GM19023 (cell line): Measurements from ENCODE around the gene ACTL6A.
A peak's percentile ranks its signal among the peaks of the same experiment; 100 is the strongest.
"Not testable (repeated sequence)": the region's sequence is repeated elsewhere in the genome, so short reads cannot be mapped to it uniquely, and the experiment has no call there.

ENCODE experiments used
- ATAC-seq: cut with Tn5 transposase; IDR thresholded peaks from one replicate; pipeline ENCODE4 v1.9.1; 2021; ENCODE audit warnings: mild to moderate bottlenecking, moderate library complexity; ENCODE audit not compliant: unreplicated experiment

The ACTL6A gene

DNA sequence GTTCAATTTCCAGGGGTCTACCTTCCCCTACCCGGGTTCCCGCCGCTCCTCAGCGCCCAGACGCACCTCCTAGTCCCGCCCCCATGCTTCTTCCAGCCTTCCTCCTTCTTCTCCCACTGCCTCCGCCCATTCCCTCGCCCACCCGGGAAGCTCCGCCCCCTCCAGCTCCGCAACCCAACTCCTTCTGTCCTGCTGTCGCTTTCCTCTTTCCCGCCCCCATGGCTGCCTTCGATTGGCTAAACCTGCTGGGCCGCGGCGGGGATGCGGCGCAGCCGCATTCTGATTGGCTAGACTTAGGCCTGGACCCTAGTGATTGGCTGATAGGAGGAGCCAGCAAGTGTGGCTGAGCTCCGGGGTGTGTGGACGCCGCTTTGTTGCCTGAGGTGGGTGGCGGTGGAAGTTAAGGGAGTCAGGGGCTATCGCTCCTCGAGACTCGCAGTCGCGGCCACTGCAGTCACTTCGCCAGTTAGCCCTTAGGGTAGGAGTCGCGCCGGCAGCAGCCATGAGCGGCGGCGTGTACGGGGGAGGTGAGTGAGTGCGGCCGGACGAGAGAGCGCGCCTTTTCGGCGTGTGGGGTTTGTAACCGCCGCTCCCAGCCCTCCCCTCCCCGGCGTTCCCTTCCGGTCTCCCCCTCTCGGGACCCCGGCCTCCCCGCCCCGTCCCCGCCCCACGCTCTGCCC lies at the start of gene ACTL6A:
TSS of gene ACTL6A (plus strand) at position 336 of the 680 bp plus-strand sequence. CDS start at position 503, 167 bp downstream.
- peak; percentile 97 for ATAC-seq

GRCh38 chr3:179513862-179514261 lies 48.9 kb upstream of the ACTL6A start:
- no peak for ATAC-seq

GRCh38 chr3:179516461-179517251 lies 46.1 kb upstream of the ACTL6A start:
- not testable (repeated sequence) for ATAC-seq

DNA sequence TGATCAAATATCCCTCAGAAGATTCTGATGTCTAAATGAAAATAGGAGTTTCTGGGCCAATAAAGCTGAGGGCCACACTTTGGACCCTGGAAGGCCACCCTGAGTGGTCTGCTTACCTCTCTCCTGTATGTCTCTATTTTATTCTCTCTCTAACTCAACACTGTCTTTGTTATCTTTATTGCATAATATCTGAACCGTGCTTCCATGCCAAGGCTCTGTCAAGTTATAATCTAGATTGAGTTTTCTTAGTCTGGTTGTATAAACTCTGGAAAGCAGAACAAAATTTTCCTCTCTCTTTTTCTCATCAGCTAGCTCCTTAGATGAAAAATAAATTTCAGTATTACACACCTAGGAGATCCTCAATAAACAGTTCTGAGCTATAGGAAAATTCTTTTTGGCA lies 36.2 kb upstream of the ACTL6A start:
- no peak for ATAC-seq

GRCh38 chr3:179526989-179527391 lies 35.7 kb upstream of the ACTL6A start:
- no peak for ATAC-seq

- ATAC-seq: no peak
These were observed 34.0 kb upstream of the ACTL6A start for GRCh38 chr3:179528772-179529171.

DNA sequence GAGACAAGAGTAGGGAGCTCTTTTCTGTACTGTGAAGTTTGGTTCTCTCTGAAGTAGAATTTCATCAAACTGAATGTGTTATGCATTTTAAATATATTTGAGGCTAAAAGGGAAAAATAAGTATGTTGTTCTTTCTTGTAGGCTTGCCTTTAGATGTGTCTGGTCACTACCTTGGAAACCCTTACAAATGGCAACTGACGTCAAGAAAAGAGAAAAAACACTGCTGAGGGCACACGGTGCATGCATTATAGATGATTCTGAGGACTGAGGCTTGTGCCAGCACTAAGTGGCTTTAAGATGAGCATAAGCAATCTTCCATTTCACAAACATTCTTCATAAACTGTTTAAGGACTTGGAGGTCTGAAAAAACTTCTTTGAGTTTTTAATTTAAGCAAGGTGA lies 31.1 kb upstream of the ACTL6A start:
- no peak for ATAC-seq

- no peak for ATAC-seq
These were observed 29.5 kb upstream of the ACTL6A start for GRCh38 chr3:179533274-179533673.

GRCh38 chr3:179536256-179536655 lies 26.5 kb upstream of the ACTL6A start:
- no peak for ATAC-seq

GRCh38 chr3:179541094-179541493 lies 21.6 kb upstream of the ACTL6A start:
- no peak for ATAC-seq

GRCh38 chr3:179541596-179541995 lies 21.1 kb upstream of the ACTL6A start:
- no peak for ATAC-seq

DNA sequence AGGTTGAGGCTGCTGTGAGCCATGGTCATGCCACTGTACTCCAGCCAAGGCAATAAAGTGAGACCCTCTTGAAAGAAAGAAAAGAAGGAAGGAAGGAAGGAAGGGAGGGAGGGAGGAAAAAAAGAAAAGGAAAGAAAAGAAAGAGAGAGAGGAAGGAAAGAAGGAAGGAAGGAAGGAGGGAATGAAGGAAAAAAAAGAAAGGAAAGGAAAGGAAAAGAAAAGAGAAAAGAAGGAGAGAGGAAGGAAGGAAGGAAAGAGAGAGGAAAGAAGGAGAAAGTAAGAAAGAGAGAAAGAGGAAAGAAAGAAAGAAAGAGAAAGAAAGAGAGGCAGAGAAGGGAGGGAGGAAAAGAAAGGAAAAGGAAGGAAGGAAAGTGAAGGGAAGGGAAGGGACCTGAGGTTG lies 20.4 kb upstream of the ACTL6A start:
- ATAC-seq: no peak

DNA sequence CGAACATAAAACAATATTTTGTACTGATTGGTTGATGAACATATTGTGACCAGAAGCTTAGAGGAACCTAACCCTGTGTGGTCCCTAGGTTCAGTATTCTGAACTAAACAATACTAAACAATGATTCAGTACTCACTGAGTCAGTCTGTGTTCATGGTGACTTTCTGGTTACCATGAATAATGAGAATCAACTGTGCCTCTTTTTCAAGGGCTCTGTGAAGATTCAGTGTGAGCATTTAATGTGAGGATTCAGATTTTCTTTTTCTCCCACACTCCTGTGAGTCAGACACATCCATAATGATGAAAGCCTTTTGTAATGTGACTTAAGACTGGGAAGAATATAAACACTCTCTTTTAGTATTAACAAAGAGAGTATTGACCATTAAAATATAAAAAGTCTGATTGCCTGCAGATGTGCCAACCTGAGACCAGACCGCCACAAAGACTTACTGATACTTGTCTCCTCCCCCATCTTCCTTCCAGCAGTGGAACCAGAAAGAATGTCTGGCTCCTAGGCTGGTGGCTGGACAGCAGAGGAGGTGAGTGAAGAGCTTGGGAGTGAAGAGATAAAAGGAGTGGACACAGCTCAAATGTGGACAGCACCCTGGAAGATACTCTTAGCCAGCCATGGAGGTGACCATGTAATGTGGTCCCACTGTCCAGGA lies 17.6 kb upstream of the ACTL6A start:
- ATAC-seq: no peak

- ATAC-seq: no peak
These were observed 15.9 kb upstream of the ACTL6A start for GRCh38 chr3:179546814-179547241.

DNA sequence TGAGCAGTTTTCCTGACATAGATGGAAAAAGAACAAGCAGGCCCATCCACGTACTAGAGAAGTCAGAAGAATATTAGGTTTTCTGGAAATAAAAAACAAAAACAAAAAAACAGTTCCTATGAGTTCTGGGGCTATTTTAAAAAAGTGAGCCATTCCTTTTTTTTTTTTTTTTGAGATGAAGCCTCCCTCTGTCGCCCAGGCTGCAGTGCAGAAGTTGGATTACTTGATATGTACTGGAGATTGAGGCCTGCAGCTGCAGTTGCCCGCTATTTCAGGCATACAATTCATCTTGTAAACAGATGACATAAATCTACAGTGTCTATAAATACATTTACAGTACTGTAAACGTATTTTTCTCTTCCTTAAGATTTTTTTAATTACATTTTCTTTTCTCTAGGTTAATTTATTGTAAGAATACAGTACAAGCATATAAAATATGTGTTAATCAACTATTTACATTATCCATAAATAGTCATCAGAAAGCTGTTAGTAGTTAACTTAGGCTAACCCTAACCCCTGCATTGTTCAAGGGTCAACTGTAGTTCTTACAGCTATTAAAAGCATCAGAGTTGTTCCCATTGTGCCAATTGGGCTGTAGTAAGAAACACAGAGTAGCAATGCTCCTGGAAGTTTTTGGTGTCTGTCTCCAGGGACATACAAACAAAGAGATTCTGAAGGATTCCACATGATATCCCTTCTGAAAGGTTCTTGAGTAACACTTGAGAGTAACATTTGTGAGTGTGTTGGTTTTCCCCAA lies 11.2 kb upstream of the ACTL6A start:
- ATAC-seq: no peak

DNA sequence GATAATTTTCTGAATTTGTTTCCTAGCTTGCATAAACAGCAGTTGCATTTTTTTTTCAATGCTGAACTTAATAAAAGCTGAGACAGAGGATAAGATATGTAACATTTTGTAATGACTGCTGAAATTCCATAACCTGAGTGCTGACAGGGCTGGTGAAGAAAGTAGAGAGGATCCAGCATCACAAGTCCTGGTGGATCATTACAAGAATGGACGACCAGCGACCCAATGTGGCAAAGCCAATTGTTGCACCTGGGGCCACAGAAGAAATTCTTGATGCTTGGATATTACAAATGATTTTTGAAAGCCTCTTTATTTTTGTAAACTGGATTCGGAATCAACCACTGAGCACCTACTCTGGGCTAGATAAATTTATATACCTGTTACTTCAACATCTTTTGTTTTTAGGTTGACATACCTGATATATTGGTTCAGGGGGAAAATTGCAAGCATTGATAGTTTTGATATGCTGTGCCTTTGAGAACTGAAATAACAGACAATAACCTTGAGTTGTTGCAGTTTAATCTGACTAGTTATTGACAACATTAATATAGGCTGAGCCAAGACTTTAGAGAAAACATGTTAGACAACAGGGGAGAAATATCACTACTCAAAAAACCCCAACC lies 3.9 kb upstream of the ACTL6A start:
- no peak for ATAC-seq

DNA sequence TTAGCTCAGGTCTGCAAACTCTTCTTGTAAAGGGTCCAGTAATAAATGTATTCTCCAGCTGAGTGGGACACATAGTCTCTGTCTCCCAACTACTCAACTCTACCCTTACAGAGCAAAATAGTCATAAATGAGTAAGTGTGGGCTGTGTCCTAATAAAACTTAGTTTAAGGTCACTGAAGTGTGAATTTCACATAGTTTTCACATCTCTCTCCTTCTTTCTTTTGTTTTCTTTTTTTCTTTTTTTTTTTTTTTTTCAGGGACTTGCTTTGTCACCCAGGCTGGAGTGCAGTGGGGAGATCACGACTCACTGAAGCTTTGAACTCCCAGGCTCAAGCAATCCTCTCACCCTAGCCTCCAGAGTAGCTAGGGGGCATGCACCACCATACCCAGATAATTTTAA lies 1.9 kb upstream of the ACTL6A start:
- no peak for ATAC-seq

- peak; percentile 49 for ATAC-seq
These were observed 601 bp downstream of the ACTL6A start for GRCh38 chr3:179563271-179563783.

DNA sequence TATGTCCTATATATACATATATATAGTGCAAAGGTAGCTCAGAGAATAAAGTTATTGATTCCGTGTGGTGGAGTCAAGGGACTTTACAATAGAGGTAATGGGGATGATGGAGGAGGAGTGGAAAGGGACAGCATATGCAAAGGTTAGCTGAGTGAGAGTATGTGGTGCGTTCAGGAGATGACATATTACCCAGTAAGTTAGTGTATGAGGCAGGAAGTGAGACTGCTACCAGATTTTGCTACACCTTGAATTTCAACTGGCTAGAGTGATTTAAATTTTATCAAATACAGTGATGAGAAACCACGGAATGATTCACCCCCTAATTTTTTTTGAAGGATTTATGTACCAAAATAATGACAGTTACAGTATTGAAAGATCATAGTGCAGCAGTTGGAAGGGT lies 2.8 kb downstream of the ACTL6A start:
- ATAC-seq: no peak

DNA sequence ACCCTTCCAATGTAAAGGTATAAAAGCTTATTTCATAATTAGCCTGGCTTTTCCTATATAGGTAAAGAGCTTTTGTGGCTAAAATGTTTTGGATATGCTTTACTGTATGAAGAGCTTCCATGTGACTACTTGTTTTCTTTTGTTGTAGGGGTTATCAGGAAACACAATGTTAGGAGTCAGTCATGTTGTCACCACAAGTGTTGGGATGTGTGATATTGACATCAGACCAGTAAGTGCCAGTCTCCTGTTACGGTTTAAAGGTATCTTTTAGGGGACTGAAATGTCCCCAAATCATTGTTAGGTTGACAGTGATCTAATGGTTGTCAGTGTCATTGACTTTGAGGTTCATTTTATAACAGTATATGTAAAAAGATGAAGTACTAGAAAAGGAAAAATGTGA lies 18.3 kb downstream of the ACTL6A start:
- ATAC-seq: no peak
